GM18517 (cell line): Measurements from ENCODE around the gene SRXN1.

Source experiments
- ATAC-seq: cut with Tn5 transposase; IDR thresholded peaks from one replicate; pipeline ENCODE4 v1.9.1; 2021; ENCODE audit warnings: mild to moderate bottlenecking, moderate library complexity; ENCODE audit not compliant: unreplicated experiment

SRXN1 gene

GRCh38 chr20:609371-609964, 43.5 kb downstream of the SRXN1 start:
- ATAC-seq = no peak

- ATAC-seq = no peak
These were observed 44.0 kb downstream of the SRXN1 start for GRCh38 chr20:608970-609369.

- ATAC-seq = no peak
These were observed 45.5 kb downstream of the SRXN1 start for GRCh38 chr20:607476-607875.

GRCh38 chr20:605237-605636, 47.8 kb downstream of the SRXN1 start:
- ATAC-seq = no peak

- ATAC-seq = no peak
These were observed 49.8 kb downstream of the SRXN1 start for GRCh38 chr20:603116-603640.

GRCh38 chr20:602111-602970, 50.7 kb downstream of the SRXN1 start:
- no peak for ATAC-seq

GRCh38 chr20:600736-601135, 52.3 kb downstream of the SRXN1 start:
- ATAC-seq = no peak

- ATAC-seq = no peak
These were observed 52.9 kb downstream of the SRXN1 start for GRCh38 chr20:600141-600540.

- no peak for ATAC-seq
These were observed 54.7 kb downstream of the SRXN1 start for GRCh38 chr20:598133-598850.

- no peak for ATAC-seq
These were observed 55.4 kb downstream of the SRXN1 start for GRCh38 chr20:597560-597959.
